ENCODE data around the gene FBXO44. TPM values are rescaled to one million over a fixed set of nuclear protein-coding genes. Genes with fewer than 3 reads are reported as not detected.

FBXO44 gene
- total RNA-seq, 1 experiment from 2014 or later: 24.5 TPM

GRCh38 chr1:11617741-11618140 is 36.9 kb upstream of the FBXO44 start:
- no CpG with 5 or more reads among the region's 2 CpGs for WGBS (ENCODE audit: extremely low coverage, insufficient read length, low lambda C conversion rate)
- no peak overlapping the region for H2BK12ac ChIP-seq (ENCODE audit: insufficient read length, low read depth, low read length)

More at GRCh38 chr1:11617741-11618140, 36.9 kb upstream of the FBXO44 start:
- H3K23me2 ChIP-seq (ENCODE audit: insufficient read length, low read depth, low read length, poor library complexity, severe bottlenecking): peaks cover 2% of the 10 kb centered on the region
- no peak for DNase-seq
- no peak overlapping the region for H3K18ac ChIP-seq (ENCODE audit: insufficient read length, low read depth, low read length)
- no peak overlapping the region for H2AFZ ChIP-seq (ENCODE audit: low read length)
- no peak overlapping the region for H3K14ac ChIP-seq (ENCODE audit: insufficient read depth, low read length)
- H4K8ac ChIP-seq (replicated peaks; ENCODE audit: insufficient read length, low read depth, low read length): no peak overlapping the region
- H2BK15ac ChIP-seq (ENCODE audit: low read depth, low read length): no peak overlapping the region
- H3T11ph ChIP-seq (ENCODE audit: low read length): no peak overlapping the region
- H4K91ac ChIP-seq (ENCODE audit: insufficient read length, low read depth, low read length): no peak overlapping the region
- no peaks in the 10 kb centered on the region for H4K20me1 ChIP-seq (ENCODE audit: control insufficient read depth, insufficient read depth, insufficient read length)
- H3K27me3 ChIP-seq (ENCODE audit: insufficient read depth, low read length): no peaks in the 10 kb centered on the region
- H3K36me3 Mint-ChIP-seq (ENCODE audit: insufficient read depth in 1 of 3, low read depth in 3 of 3): no peaks in the 10 kb centered on the region
- H2AK5ac ChIP-seq (ENCODE audit: insufficient read length, low read length): no peak overlapping the region
- H3K23ac ChIP-seq (ENCODE audit: insufficient read length, low read depth, low read length): no peak overlapping the region
- H3K4me3 Mint-ChIP-seq: no peak overlapping the region
- H3K27me3 Mint-ChIP-seq (ENCODE audit: low read depth): peaks cover 4% of the 10 kb centered on the region
- no peak overlapping the region for H3K27ac ChIP-seq (ENCODE audit: insufficient read length, low read depth, low read length)
- TF ChIP-seq CTCF (conservative IDR thresholded peaks at IDR 0.05): no peak
- H2BK120ac ChIP-seq (ENCODE audit: low read depth, low read length, poor library complexity, severe bottlenecking): no peak overlapping the region
- no peaks in the 10 kb centered on the region for H3K9me3 ChIP-seq (ENCODE audit: control insufficient read depth, low read depth, low read length)
- no peak overlapping the region for H3K4ac ChIP-seq (ENCODE audit: low read depth, low read length)
- peaks cover 4 to 11% of the 10 kb centered on the region in 2 experiments for H3K4me1 Mint-ChIP-seq
- H3K4me1 ChIP-seq (ENCODE audit: insufficient read depth, low read length): no peaks in the 10 kb centered on the region
- no peak overlapping the region for H3K56ac ChIP-seq (ENCODE audit: insufficient read length, low read depth, low read length)
- no peak overlapping the region for H3K27ac Mint-ChIP-seq
- H3K9ac ChIP-seq (ENCODE audit: extremely low read depth, insufficient read length, low read length): no peak overlapping the region
- H3K9me3 Mint-ChIP-seq: no peaks in the 10 kb centered on the region; a peak in 1 of 5 replicates
- no peak overlapping the region for H2BK5ac ChIP-seq (ENCODE audit: insufficient read length, low read length)
- H3K79me1 ChIP-seq (ENCODE audit: insufficient read depth, low read depth, low read length, poor library complexity, severe bottlenecking): no peaks in the 10 kb centered on the region
- H3K4me2 ChIP-seq (ENCODE audit: insufficient read depth, insufficient read length, low read length): no peak overlapping the region
- H2BK20ac ChIP-seq (ENCODE audit: low read depth, low read length, poor library complexity, severe bottlenecking): no peak overlapping the region
- H4K5ac ChIP-seq (ENCODE audit: insufficient read length, low read depth, low read length): no peak overlapping the region
- no peaks in the 10 kb centered on the region for H3K79me2 ChIP-seq (ENCODE audit: insufficient read depth, low read length)

Measured in H9 (cell line).